Activated T-helper 1 cell treated with anti-CD3 and anti-CD28 coated beads, Interleukin-12 subunit alpha, Interleukin-12 subunit beta, Interleukin-2, Interleukin-4 antibody, amounts not matched to agents 30 ng/mL and 10 ng/mL and 1 ng/mL, durations not matched to agents 14 hours and 24 hours and 36 hours (primary cell): ENCODE measurements around the gene TGIF1. TPM values are rescaled to one million over a fixed set of nuclear protein-coding genes. Genes with fewer than 3 reads are reported as not detected.
A peak's percentile ranks its signal among the peaks of the same experiment; 100 is the strongest.

ENCODE experiments used
- DNase-seq: peaks from one replicate; pipeline ENCODE4 v3.0.0; 2021; ENCODE audit warnings: low spot score
- H3K27ac Mint-ChIP-seq: one replicate; pipeline ENCODE4 v1.8.0; 2021; ENCODE audit warnings: mild to moderate bottlenecking, mixed read lengths
- H3K27me3 Mint-ChIP-seq: one replicate; pipeline ENCODE4 v1.8.0; 2022; ENCODE audit warnings: mild to moderate bottlenecking, moderate library complexity, mixed read lengths; ENCODE audit not compliant: insufficient read depth
- H3K36me3 Mint-ChIP-seq: one replicate; pipeline ENCODE4 v1.8.0; 2021; ENCODE audit warnings: low read depth, mixed read lengths
- H3K4me1 Mint-ChIP-seq: one replicate; pipeline ENCODE4 v1.8.0; 2021; ENCODE audit warnings: low read depth, mixed read lengths
- H3K4me3 Mint-ChIP-seq: one replicate; pipeline ENCODE4 v1.8.0; 2021; ENCODE audit warnings: mild to moderate bottlenecking, moderate library complexity, mixed read lengths
- H3K9me3 Mint-ChIP-seq: one replicate; pipeline ENCODE4 v1.8.0; 2021; ENCODE audit warnings: mixed read lengths
- intact Hi-C: fragments of 100-400 bp; cut with micrococcal nuclease; formaldehyde crosslinking; loops from one replicate; pipeline ENCODE4 v1.15.1; 2024
- total RNA-seq: library from RNA; stranded (reverse); gene quantifications from 2 replicates; pipeline ENCODE4 v1.2.3, GENCODE V29; 2022

TGIF1 gene
- total RNA-seq, 1 donor from 2014 or later: 52.1 TPM

GRCh38 chr18:3444296-3444695, 5.7 kb upstream of the TGIF1 start:
- intact Hi-C loops: no loop called here
- Mint-ChIP-seq H3K36me3 (no peaks in the 10 kb centered on the region), H3K27me3 (peaks cover 18% of the 10 kb centered on the region), H3K4me1 (peaks cover 35% of the 10 kb centered on the region), H3K4me3 (no peak overlapping the region), H3K9me3 (no peaks in the 10 kb centered on the region), H3K27ac (no peak overlapping the region)
- DNase-seq: no peak

GRCh38 chr18:3444954-3445353, 5.0 kb upstream of the TGIF1 start:
- no peak overlapping the region for H3K27ac Mint-ChIP-seq
- peaks cover 35% of the 10 kb centered on the region for H3K4me1 Mint-ChIP-seq
- peak overlapping the region; percentile 26 for H3K4me3 Mint-ChIP-seq
- intact Hi-C loops: loop anchor here (5.0 kb wide), 1 partner anchor 1852 kb away; the partner anchor contains the start of gene ZBTB14
- peaks cover 18% of the 10 kb centered on the region for H3K27me3 Mint-ChIP-seq
- H3K36me3 Mint-ChIP-seq: no peaks in the 10 kb centered on the region
- DNase-seq: no peak
- H3K9me3 Mint-ChIP-seq: no peaks in the 10 kb centered on the region

GRCh38 chr18:3447068-3447894, 2.7 kb upstream of the TGIF1 start:
- peak overlapping the region; percentile 100 for H3K27ac Mint-ChIP-seq
- H3K4me1 Mint-ChIP-seq: peaks cover 35% of the 10 kb centered on the region
- no peaks in the 10 kb centered on the region for H3K9me3 Mint-ChIP-seq
- H3K4me3 Mint-ChIP-seq: peak overlapping the region; percentile 97
- peak; percentile 27 for DNase-seq
- H3K36me3 Mint-ChIP-seq: peaks cover 2% of the 10 kb centered on the region
- intact Hi-C loops: loop anchor here (1.0 to 5.0 kb wide), 5 partner anchors 12 to 1850 kb away; partner anchors contain the start of gene ZBTB14
- H3K27me3 Mint-ChIP-seq: peaks cover 4% of the 10 kb centered on the region

- Mint-ChIP-seq H3K27me3 (peaks cover 2% of the 10 kb centered on the region), H3K36me3 (peaks cover 9% of the 10 kb centered on the region), H3K4me3 (peak overlapping the region; percentile 97), H3K27ac (peak overlapping the region; percentile 100), H3K9me3 (no peaks in the 10 kb centered on the region), H3K4me1 (peaks cover 44% of the 10 kb centered on the region)
- DNase-seq: peak; percentile 81
- intact Hi-C loops: loop anchor here (1.0 to 5.0 kb wide), 12 partner anchors 11 to 1849 kb away; partner anchors contain the start of gene ZBTB14
Observed at GRCh38 chr18:3447895-3448837, 1.8 kb upstream of the TGIF1 start.

- Mint-ChIP-seq H3K27ac (peak overlapping the region; percentile 100), H3K4me1 (peaks cover 52% of the 10 kb centered on the region), H3K9me3 (no peaks in the 10 kb centered on the region), H3K27me3 (peaks cover 2% of the 10 kb centered on the region), H3K36me3 (peaks cover 10% of the 10 kb centered on the region), H3K4me3 (peak overlapping the region; percentile 97)
- intact Hi-C loops: loop anchor here (1.0 to 5.0 kb wide), 8 partner anchors 68 to 1848 kb away; partner anchors contain the start of gene ZBTB14
- DNase-seq: peak; percentile 76
Observed at GRCh38 chr18:3448838-3449511, 997 bp upstream of the TGIF1 start.

GRCh38 chr18:3449512-3450011, 410 bp upstream of the TGIF1 start:
- H3K27ac Mint-ChIP-seq: peak overlapping the region; percentile 100
- intact Hi-C loops: loop anchor here (2.0 to 10.0 kb wide), 9 partner anchors 69 to 1848 kb away; partner anchors contain the start of genes METTL4, NDC80, SMCHD1 and ZBTB14
- peaks cover 2% of the 10 kb centered on the region for H3K27me3 Mint-ChIP-seq
- peaks cover 58% of the 10 kb centered on the region for H3K4me1 Mint-ChIP-seq
- no peaks in the 10 kb centered on the region for H3K9me3 Mint-ChIP-seq
- no peak for DNase-seq
- H3K4me3 Mint-ChIP-seq: peak overlapping the region; percentile 97
- peaks cover 10% of the 10 kb centered on the region for H3K36me3 Mint-ChIP-seq

- H3K27ac Mint-ChIP-seq: peak overlapping the region; percentile 99
- H3K4me3 Mint-ChIP-seq: peak overlapping the region; percentile 90
- intact Hi-C loops: loop anchor here (1.0 to 10.0 kb wide), 7 partner anchors 154 to 876 kb away; partner anchors contain the start of genes METTL4, MYL12A, MYL12B and NDC80
- H3K27me3 Mint-ChIP-seq: peaks cover 2% of the 10 kb centered on the region
- DNase-seq: no peak
- H3K4me1 Mint-ChIP-seq: peaks cover 69% of the 10 kb centered on the region
- peaks cover 12% of the 10 kb centered on the region for H3K36me3 Mint-ChIP-seq
- no peaks in the 10 kb centered on the region for H3K9me3 Mint-ChIP-seq
Observed at GRCh38 chr18:3450799-3451182, 819 bp downstream of the TGIF1 start.

GRCh38 chr18:3451183-3451988, 1.4 kb downstream of the TGIF1 start:
- peaks cover 69% of the 10 kb centered on the region for H3K4me1 Mint-ChIP-seq
- H3K9me3 Mint-ChIP-seq: no peaks in the 10 kb centered on the region
- H3K27ac Mint-ChIP-seq: peak overlapping the region; percentile 99
- H3K27me3 Mint-ChIP-seq: peaks cover 2% of the 10 kb centered on the region
- DNase-seq: peak; percentile 68
- H3K4me3 Mint-ChIP-seq: peak overlapping the region; percentile 90
- intact Hi-C loops: loop anchor here (1.0 to 10.0 kb wide), 7 partner anchors 153 to 877 kb away; partner anchors contain the start of genes METTL4, MYL12A, MYL12B and NDC80
- peaks cover 16% of the 10 kb centered on the region for H3K36me3 Mint-ChIP-seq

- H3K27ac Mint-ChIP-seq: peak overlapping the region; percentile 99
- no peak for DNase-seq
- H3K36me3 Mint-ChIP-seq: peaks cover 22% of the 10 kb centered on the region
- no peaks in the 10 kb centered on the region for H3K9me3 Mint-ChIP-seq
- intact Hi-C loops: loop anchor here (1.0 to 10.0 kb wide), 7 partner anchors 152 to 877 kb away; partner anchors contain the start of genes METTL4, MYL12A, MYL12B and NDC80
- H3K4me3 Mint-ChIP-seq: peak overlapping the region; percentile 90
- peaks cover 2% of the 10 kb centered on the region for H3K27me3 Mint-ChIP-seq
- peaks cover 69% of the 10 kb centered on the region for H3K4me1 Mint-ChIP-seq
Observed at GRCh38 chr18:3451989-3452749, 2.2 kb downstream of the TGIF1 start.

- intact Hi-C loops: loop anchor here (5.0 to 10.0 kb wide), 4 partner anchors 458 to 878 kb away; partner anchors contain the start of genes METTL4, NDC80 and SMCHD1
- Mint-ChIP-seq H3K27me3 (peaks cover 2% of the 10 kb centered on the region), H3K9me3 (no peaks in the 10 kb centered on the region), H3K27ac (peak overlapping the region; percentile 99), H3K4me1 (peaks cover 68% of the 10 kb centered on the region), H3K36me3 (peaks cover 29% of the 10 kb centered on the region), H3K4me3 (peak overlapping the region; percentile 90)
- DNase-seq: no peak
Observed at GRCh38 chr18:3452750-3453539, 3.0 kb downstream of the TGIF1 start.
